ENCODE measurements around the gene MEP1A.

- TF ChIP-seq CTCF (IDR thresholded peaks at IDR 0.05; ENCODE audit: low read depth, low read length) (no peak), EZH2phosphoT487 (IDR thresholded peaks at IDR 0.05; ENCODE audit: low read depth) (no peak)
These were observed 43.5 kb upstream of the MEP1A start for GRCh38 chr6:46749731-46750130.

All from OCI-LY3 (cell line).